Measurements from ENCODE around the gene CARD11. TPM values are rescaled to one million over a fixed set of nuclear protein-coding genes. Genes with fewer than 3 reads are reported as not detected.
"Not testable (repeated sequence)": the region's sequence is repeated elsewhere in the genome, so short reads cannot be mapped to it uniquely, and the experiment has no call there.

The CARD11 gene
- total and polyA plus RNA-seq, 2 of the 13 experiments (the other 11 are each of a cell fraction or from before 2014, with no cell fraction given), result 0.04 TPM; not detected in 1

DNA sequence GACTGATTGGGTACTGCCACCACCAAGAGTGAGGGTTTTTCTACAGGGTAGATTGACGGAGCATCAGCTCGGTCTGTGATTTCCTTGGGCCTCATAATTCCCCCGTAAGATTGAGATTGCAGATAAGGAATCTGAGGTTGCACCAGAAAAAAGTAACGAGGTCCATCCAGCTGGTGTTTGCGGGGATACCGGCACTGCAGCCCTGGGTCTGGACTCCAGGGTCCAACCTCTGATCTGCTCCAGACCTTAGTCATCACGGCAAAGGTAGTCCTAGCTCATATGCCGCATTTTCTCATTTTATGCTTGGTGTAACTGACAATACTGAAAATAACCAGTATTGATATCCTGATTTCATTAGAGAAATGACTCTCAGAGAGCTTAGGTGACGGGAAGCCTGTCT is 3.9 kb downstream of the CARD11 start:
- BruUV-seq (replicated peaks), result no TSS peak
- no peaks in the 10 kb centered on the region for H4K20me1 ChIP-seq (ENCODE audit: insufficient read depth, low read length)
- POLR2A ChIA-PET, result no interaction called here
- intact Hi-C loops (cut with micrococcal nuclease; ENCODE audit: unreplicated experiment) (no loop called here), in situ Hi-C loops (cut with HindIII; ENCODE audit: extremely low pct_ligation_motif_present, low pct_unique_long_range_greater_than_20kb) (no loop called here)
- H3K9ac ChIP-seq (ENCODE audit: insufficient read depth, low read depth, low read length), result no peak overlapping the region
- no peaks in the 10 kb centered on the region for H3K79me2 ChIP-seq (ENCODE audit: insufficient read depth, low read length)
- H3K27me3 ChIP-seq (ENCODE audit: control insufficient read depth in 1 of 2, insufficient read depth in 2 of 2, low read length in 2 of 2), result peaks cover 0 to 7% of the 10 kb centered on the region in 2 experiments; a peak in 2 of 5 replicates
- no peak overlapping the region for H3K4me3 ChIP-seq (replicated peaks in 1 of 3; ENCODE audit: insufficient read depth in 1 of 3, low read depth in 2 of 3, low read length in 3 of 3)
- H2AFZ ChIP-seq (ENCODE audit: low read length), result no peak overlapping the region
- 57% methylated on average over 9 of the region's 9 CpGs for WGBS (ENCODE audit: low lambda C conversion rate)
- no peak overlapping the region for H3K27ac ChIP-seq (ENCODE audit: extremely low read length, insufficient read depth, low read length)
- TF ChIP-seq YY1 (IDR thresholded peaks at IDR 0.05; ENCODE audit: insufficient read depth, insufficient replicate concordance, low read depth, low read length), result no peak
- TF ChIP-seq ZNF660 (CRISPR knock-in tag; IDR thresholded peaks at IDR 0.05; ENCODE audit: borderline replicate concordance, low read depth), result no peak
- TF ChIP-seq NFKBIZ (CRISPR knock-in tag; IDR thresholded peaks at IDR 0.05), result no peak
- TF ChIP-seq SOX6 (IDR thresholded peaks at IDR 0.05), result no peak
- TF ChIP-seq SOX6 (CRISPR knock-in tag; IDR thresholded peaks at IDR 0.05), result no peak
- no peak for TF ChIP-seq TOE1 (CRISPR knock-in tag; IDR thresholded peaks at IDR 0.05)
- no peak for TF ChIP-seq BRD4 (CRISPR knock-in tag; IDR thresholded peaks at IDR 0.05)
- no peak for TF ChIP-seq ZNF230 (CRISPR knock-in tag; IDR thresholded peaks at IDR 0.05)
- TF ChIP-seq FOXA1 (IDR thresholded peaks at IDR 0.05), result no peak
- no peak for TF ChIP-seq FOXA1 (CRISPR knock-in tag; IDR thresholded peaks at IDR 0.05)
- no peak for TF ChIP-seq MAF1 (CRISPR knock-in tag; IDR thresholded peaks at IDR 0.05; ENCODE audit: borderline replicate concordance)
- no peak for TF ChIP-seq KAT8 (CRISPR knock-in tag; IDR thresholded peaks at IDR 0.05)
- TF ChIP-seq ZNF326 (CRISPR knock-in tag; IDR thresholded peaks at IDR 0.05; ENCODE audit: borderline replicate concordance), result no peak
- no peak for TF ChIP-seq JARID2 (CRISPR knock-in tag; IDR thresholded peaks at IDR 0.05; ENCODE audit: insufficient replicate concordance)
- no peaks in the 10 kb centered on the region for H3K9me3 ChIP-seq (ENCODE audit: low read length)
- no peak for ATAC-seq
- CTCF ChIA-PET (ENCODE audit: low intra/inter-chr PET ratio, low total read pairs), result no interaction called here
- H3K4me2 ChIP-seq (ENCODE audit: low read depth, low read length), result no peak overlapping the region
- H3K4me1 ChIP-seq (ENCODE audit: insufficient read depth, low read length), result no peaks in the 10 kb centered on the region
- no peak for DNase-seq (ENCODE audit: low spot score)
- no peak for FAIRE-seq
- no peaks in the 10 kb centered on the region for H3K36me3 ChIP-seq (replicated peaks in 1 of 2; ENCODE audit: control insufficient read depth in 1 of 2, insufficient read depth in 2 of 2, low read length in 2 of 2)

DNA sequence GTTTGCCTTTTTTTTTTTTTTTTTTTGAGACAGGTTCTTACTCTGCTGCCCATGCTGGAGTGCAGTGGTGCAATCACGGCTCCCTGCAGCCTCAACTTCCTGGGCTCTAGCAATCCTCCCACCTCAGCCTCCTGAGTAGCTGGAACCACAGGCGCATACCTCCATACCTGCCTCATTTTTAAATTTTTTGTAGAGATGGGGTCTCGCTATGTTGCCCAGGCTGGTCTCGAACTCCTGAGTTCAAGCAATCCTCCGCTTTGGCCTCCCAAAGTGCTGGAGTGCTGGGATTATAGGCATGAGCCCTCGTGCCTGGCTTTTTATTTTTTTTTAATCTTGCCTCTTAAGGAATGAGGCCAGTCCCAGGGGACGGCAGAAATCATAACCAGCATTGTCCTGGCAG is 5.7 kb downstream of the CARD11 start:
- DNase-seq (ENCODE audit: low spot score); CTCF ChIA-PET (ENCODE audit: low intra/inter-chr PET ratio, low total read pairs); BruUV-seq (replicated peaks); H3K9me3 ChIP-seq (ENCODE audit: low read length); H2AFZ ChIP-seq (ENCODE audit: low read length); intact Hi-C loops (cut with micrococcal nuclease; ENCODE audit: unreplicated experiment); FAIRE-seq; H3K4me1 ChIP-seq (ENCODE audit: insufficient read depth, low read length); H4K20me1 ChIP-seq (ENCODE audit: insufficient read depth, low read length); H3K9ac ChIP-seq (ENCODE audit: insufficient read depth, low read depth, low read length); ATAC-seq; H3K27ac ChIP-seq (ENCODE audit: extremely low read length, insufficient read depth, low read length); POLR2A ChIA-PET; H3K4me3 ChIP-seq (replicated peaks in 1 of 3; ENCODE audit: insufficient read depth in 1 of 3, low read depth in 2 of 3, low read length in 3 of 3); H3K79me2 ChIP-seq (ENCODE audit: insufficient read depth, low read length); H3K36me3 ChIP-seq (replicated peaks in 1 of 2; ENCODE audit: control insufficient read depth in 1 of 2, insufficient read depth in 2 of 2, low read length in 2 of 2); in situ Hi-C loops (cut with HindIII; ENCODE audit: extremely low pct_ligation_motif_present, low pct_unique_long_range_greater_than_20kb); H3K27me3 ChIP-seq (ENCODE audit: control insufficient read depth in 1 of 2, insufficient read depth in 2 of 2, low read length in 2 of 2); H3K4me2 ChIP-seq (ENCODE audit: low read depth, low read length): not testable (repeated sequence)
- WGBS (ENCODE audit: low lambda C conversion rate), result 55% methylated on average over 7 of the region's 7 CpGs
